Measurements from ENCODE around the gene ZBTB7C.

ZBTB7C gene

DNA sequence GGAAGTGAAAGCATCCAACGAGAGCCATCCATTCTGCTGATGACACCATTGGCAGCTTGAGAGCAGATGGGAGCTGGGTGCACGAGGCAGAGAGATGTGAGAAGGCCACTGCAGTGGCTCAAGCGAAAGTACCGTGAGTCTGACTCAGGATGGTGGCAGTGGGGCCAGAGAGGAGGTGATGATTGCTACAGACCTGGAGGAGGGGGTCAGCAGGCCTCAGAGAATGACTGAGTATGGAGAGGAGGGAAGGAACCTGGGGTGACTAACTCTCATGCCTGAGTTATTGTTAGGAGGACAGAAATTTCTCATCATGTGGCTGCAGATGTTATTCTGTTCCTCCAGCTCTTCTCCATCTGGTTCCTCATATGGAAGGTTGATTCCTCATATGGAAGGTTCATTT, 8.8 kb upstream of the ZBTB7C start:
- DNase-seq: no peak

DNA sequence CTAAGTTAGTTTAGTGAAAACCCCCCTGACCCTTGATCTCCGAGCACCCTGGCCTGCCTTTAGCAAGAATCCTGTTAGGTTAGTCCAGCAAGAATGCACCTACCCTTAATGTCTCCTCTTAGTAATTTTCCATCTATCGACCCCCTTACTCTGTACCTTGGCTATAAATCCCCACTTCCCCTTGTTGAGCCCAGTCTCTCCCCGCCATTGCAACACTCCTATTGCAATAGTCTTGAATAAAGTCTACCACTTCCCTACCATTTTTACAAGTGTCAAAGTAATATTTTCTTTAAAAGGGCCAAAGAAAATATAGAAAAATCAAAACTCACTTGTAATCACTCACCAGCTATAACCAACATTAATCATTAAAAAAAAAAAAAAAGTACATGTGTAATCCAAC, 4.2 kb upstream of the ZBTB7C start:
- DNase-seq: no peak

DNA sequence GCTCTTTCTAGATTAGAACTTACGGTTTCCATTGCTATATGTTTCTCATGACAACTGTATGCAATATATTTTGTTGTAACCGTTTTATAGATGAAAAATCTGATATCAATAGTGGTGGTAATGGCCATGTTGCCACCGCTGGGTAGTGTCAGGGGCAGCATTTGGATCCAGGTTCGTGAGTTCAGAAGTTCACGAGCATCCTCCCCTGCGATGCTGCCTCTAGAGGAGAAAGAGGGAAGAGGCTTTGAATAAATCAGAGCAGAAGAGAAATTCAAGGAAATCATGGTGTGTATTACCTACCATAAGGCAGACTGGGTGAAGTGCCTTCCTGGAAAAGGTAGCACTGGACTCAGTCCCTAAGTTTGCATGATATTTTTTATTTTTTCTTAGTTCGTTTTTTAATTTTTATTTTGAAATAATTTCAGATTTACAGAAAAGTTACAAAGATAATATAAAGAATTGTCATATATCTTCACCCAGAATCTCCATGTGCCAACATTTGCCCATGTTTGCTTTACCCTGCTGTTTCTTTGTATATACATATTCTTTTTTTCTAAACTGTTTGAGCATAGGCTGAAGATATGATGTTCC, 3.3 kb upstream of the ZBTB7C start:
- DNase-seq: no peak

DNA sequence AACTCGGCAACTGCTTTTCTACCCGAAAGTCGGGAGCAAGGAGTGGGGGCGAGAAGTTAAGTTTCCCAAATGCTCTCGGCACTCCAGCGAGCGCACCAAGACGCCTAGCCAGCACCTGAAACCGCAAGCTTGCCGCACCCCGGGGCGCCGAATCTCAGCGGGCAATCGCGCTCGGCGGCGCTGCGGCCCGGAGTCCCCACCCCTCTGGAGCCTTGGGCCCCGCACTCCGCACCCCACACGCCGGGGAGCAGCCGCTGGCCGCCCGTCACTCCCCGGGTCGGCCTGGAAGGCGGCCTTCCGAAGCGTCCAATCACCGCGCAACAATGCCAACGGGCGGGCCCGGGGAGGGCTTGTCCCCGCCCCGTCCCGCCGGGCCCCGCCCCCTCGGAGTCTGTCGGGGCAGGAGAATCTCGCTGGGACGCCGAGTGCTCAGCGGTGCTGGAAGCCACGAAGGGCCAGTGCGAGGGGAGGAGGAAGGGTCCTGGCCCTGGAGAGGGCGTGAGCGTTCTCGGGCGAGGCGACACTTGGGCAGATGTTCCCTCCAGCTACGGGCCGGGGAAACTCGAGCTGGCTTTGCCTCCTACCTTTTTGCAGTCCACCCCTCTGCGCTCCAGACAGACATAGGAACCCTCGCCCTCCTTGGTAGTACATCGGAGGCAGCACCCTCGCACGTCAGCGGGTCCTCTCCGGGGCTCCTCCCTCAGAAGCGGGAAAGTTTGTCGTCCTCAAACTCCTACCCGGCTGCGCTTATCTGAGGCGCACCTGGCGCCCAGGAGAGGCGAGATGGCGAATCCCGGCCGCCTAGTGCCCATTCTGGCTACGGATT, 1.1 kb upstream of the ZBTB7C start:
- peak; percentile 92 for DNase-seq

DNA sequence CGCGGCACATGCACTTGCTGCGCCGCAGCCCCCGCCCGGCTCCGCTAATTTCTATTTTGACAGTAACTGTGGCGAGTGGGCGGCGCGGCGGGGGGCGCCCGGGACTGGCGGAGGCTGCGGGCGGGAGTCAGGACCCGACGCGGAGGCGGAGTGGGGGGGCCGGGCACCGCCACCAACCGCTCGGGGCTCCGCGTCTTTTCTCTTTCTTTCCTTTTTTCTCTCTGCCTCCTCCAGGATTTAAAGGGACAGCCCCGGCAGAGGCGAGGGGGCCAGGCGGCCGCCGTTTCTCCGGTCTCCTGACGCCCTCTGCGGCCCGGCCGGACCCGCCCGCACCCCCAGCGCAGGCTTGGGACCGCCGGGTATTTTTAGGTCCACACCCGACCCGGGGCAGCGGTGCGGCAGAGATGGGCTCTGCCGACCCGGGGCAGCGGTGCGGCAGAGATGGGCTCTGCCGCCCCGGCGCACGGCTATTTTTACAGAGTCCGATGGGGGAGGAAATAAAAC, 460 bp upstream of the ZBTB7C start:
- peak; percentile 65 for DNase-seq

DNA sequence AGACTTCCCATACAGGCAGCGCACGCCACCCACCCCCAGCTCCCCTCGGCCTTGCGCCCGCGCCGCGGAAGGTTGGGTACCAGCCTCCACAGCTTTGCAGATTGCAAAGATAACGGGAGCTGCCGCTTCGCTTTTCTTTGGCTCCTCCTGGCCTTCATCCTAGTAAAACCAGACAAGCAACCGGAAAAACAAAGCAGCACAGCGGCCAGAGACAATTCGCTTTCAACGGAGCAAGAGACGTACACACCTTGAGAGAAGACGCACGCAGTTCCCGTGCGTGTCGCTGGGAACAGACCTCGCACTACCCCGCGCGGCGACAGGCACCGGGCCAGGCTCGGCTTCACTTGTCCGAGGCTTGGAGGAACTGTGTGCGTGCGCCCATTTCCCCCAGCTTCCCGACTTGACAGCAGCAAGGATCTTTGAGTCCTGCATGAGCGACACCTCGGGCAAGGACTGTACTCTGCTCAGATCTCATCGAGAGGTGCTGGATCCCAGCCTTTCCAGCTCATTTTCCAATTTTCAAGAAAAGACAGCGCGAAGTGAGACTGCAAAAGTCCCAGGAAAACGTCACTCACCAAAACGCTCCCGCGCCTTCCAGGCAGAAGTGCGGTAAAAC, 964 bp downstream of the ZBTB7C start:
- no peak for DNase-seq

DNA sequence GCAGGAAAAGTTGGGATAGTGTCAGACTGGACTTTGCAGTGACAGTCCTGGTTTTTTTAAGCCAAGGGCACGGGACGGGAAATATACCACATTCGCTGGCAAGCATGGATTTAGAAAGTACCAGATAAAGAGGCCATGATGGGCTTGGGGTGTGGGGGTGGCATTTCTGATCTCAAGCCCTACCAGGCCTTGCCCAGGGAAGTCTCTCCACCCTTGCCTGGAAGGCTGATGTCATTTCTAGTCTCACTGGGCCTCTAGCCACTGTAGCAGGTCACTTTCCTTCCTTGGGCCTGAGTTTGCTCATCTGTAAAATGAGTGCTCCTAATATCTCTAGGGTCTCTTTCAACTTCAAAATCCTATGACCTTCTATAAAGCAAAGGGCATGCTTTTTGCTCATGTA, 1.8 kb downstream of the ZBTB7C start:
- DNase-seq: no peak

DNA sequence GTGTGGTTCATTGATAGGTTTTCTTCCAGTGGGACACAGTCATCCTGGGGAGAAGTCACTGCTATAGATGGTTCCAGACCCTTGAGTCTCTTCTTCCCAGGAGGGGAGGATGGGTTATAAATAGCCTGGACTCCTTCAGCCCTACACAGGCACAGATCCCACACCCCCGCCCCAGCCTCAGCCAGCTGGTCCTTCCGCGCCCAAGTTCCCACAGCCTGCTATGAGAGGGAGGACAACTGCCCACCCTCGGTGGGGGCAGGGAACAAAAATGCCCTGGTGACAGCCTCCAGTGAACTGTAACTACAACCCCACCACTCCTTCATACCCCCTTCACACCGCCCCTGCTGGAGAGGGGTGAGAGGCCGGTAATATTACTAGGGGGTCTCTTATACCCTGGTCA, 3.2 kb downstream of the ZBTB7C start:
- DNase-seq: no peak

DNA sequence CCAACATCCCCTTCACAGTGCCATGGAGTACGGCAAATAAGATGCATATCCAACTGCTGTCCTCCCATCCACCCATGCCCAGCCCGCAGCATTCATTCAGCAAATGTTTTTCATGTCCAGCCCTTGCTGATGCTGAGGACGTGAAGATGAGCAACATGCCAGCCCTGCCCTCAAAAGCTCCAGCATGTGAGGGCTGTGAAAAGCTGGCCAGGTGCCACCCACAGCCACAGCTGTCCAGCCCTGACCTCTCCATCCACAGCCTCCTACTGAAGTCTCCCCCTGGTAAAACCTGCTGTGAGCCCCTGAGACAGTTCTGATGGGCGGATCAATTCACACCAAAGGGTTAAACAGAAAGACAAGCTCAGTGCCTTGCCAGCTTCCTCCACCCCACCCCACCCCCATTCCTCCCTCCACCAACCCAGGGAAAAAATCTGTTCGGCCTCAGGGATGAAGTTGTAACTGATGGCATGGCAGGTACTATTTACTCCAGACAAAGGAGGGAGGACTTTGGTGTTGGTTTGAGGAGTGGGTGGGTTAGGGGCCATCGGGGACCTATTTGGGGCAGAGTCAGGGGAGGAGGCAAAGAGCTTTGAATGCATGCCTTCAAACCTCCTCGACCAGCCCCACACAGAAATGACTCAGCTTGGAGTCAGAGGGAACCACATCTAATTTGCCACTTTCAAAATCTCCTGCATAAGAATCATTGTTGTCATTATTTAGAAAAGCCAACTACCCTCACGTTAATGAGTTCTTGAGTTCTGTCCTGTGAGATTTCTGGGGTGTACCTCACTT, 4.3 kb downstream of the ZBTB7C start:
- no peak for DNase-seq

DNA sequence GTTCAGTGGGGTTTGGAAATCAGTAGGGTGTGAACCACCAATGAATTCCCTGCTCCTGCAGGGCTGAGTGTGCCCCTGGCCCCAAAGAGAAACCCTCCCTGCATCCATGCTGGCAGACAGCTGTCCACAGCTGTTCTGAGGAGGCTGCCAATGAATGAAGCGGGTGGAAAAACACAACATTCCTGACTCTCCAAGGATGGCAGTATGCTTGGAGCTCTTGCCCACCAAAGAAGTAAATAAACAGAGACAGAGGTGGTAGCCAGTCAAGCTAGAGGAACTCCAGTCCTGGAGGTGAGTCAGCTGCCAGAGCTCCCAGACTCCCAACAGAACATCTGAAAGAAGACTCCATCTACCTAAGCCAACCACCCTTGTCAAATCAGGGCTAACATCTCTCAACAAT, 6.2 kb downstream of the ZBTB7C start:
- peak; percentile 74 for DNase-seq

DNA sequence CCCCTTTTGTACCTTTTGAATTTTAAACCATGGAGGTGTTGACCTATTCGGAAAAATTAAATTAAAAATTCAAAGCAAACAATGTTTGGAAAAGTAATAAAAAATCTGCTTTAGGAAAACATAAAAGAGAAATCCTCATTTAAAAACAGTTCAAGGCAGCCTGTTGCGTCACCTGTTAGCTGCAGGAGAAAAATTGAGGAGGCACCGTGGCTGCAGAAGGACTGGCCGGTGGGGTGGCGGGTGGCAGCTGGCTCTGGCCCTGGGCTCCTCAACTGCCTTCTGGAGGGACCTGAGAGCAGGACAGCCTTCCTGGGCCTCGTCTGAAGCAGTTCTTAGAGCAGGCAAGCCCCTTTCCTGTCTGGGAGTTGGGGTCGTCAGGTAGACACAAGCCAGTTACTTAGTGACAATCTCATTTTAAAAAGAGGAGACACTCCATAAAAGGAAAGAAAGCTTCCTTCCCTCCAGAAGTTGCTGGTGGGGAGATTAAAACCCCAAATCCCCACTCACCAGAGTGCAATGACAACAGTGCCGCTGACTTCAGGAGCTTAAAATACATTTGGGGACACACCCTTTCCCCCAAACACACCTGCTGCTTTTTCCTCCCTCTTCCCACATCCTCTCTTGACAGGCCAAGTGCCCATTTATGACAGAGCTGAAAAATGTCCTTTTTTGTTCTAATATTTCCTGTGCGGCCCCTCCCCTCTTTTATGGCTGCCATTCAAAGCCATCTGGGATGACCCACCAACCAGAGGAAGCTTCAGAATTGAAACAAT, 9.7 kb downstream of the ZBTB7C start:
- no peak for DNase-seq

DNA sequence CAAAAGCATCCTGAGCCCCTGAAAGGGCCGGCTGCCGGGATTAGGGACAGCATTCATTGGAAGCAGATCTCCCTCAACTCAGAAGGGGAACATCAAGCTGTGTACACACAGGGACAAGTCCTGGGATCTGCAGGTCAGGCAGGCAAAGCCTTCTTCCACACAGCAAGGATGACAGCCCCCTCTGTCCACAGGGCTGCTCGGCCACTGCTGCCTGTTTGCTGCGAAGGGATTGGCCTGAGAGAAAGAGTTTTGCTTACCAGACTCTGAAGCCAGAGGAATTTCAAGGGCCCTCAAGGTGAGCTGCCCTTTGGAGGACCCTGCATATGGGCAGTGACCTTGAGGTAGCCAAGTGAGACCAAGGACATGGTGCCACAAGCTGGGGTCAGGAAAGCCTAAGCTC, 11.1 kb downstream of the ZBTB7C start:
- no peak for DNase-seq

DNA sequence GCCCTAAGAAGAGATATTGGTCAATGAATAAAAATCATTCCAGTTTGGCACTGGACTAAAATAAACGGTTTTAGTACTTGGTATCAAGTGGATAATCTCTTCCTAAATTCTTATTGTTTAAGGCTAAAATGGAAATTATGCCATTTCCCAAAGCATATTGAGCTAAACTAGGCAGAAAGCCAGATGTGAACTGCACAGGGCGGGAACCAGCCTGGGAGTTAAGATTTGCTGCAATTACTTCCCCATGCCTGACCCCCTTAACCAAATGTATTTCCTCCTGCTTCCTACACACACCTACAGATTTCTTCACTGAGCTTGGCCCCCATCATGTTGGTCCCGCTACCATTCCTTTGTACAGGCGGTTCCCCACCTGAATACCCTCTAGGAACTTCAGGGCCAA, 12.2 kb downstream of the ZBTB7C start:
- no peak for DNase-seq

DNA sequence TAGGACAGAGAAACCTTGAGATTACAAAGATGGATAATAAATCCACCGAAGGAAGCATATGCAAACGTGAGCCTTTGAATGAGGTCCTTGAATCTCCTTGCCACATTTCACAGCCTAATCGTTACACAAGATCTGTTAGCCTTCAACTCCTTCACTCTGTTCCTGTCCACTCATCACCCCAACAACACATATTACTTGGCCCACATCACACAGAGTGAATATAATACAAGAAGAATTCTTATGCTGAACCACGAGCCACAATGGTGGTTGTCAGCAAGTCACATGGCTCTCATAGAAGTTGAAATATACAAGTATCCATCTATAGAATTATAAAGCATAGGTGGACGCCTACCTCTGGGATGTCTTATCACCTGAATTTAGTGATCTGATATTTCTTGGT, 12.6 kb downstream of the ZBTB7C start:
- DNase-seq: no peak

DNA sequence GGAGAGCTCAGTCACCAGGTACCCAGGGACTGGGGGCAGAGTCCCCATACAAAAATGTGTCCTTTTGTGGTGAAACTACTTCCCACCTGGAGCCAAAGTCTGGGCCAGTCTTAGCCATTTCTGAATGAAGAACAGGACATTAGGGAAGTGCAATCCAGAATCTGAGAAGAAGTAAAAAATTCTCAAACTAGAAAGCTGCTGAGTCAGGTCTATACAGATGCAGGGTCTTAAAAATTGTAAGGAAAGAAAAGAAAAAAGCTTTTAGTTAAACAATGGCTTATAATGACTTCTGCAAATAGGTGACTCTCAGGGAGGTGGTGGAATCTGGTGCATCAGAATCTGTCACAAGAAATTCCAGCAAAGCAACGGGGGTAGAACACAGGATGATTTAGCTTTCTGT, 13.5 kb downstream of the ZBTB7C start:
- DNase-seq: no peak

DNA sequence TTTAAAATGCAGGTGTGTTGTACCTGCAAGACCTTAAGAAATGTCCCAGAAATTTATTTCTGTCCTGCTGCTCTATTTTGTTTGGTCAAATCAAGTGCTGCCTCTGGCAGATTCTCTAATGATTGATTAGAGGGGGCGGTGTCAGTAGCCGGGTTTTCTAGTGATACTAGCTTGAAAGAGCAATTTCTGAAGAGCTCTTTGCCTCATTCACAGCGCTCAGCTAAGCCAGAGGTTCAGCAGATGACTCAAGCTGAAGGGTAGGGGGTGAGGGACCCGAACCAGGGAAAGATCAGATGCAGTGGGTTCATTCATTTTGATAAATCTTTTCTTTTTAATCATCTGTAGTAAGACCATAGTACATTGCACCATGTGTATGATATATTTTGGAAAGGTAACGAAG, 15.0 kb downstream of the ZBTB7C start:
- DNase-seq: no peak

DNA sequence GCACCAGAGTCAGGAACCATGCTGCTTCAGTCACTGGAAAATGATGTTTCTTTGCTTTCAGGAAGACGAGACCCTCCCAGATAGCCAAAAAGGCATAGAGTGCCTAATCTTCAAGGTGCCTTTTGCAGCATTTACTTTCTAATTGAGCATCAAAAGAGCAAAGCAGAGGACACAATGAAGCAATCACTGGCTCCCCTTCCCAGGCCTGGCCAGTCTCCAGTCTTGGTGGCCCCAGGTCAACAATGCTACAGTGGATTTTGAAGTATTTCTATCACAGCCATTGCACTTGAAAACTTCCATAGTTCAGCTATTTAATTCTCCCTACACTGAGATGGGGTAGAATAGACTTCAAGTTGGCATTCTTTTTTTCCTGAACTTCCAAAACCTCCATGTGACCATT, 15.4 kb downstream of the ZBTB7C start:
- DNase-seq: no peak

DNA sequence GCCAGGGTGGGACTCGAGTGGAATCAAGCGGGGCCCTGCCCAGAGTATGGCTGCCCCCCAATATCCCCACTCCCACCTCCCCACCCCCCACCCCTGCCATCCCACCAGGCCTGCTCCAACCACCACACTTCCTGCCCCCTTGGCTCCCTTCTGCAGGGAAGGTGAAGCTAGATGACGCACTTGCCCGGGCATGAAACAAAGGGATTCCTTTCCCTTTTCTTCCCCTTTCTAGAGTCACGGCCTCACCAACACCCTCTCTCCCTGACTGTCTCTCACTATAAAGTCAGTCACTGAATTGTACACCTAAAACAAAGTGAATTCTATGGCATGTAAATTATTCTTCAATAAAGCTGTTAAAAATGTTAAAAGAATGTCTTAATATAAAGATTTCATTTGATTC, 16.0 kb downstream of the ZBTB7C start:
- DNase-seq: no peak

DNA sequence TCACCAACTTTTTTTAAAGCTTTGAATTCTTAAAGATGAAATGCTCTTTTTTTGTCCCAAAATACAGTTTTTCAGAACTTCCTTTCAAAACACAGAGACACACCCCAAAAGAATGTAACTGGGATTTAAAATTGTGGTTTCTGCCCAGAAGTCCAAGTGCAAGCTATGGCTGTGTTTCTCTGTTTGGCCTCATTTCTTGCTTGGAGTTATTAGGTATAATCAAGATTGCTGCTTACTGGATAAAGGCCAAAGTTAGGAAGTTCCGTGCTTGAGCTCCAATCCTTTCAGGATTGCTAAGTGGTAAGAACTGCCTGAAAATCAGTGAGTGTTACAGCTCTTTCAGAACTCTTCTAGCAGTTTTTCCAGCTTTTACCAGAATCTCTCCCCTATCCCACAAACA, 16.9 kb downstream of the ZBTB7C start:
- no peak for DNase-seq

DNA sequence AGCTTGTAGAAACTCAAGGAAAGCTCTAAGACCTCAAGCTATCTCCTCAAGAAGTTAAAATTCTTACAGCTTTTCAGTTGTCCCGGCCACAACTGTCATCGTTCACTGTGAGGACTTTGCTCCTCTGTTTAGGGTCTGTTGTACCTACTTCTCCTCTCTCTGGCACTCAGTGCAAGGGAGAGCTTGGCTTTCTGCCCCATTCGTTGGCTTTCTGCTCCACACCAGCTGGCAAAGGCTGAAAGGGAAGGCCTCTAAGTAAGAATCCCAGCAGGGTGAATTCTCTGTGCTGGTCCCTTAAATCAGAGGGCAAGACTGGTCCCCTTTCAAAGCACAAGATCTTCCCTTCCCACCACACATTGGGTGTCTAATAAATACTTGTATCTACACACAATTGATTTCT, 17.3 kb downstream of the ZBTB7C start:
- DNase-seq: peak; percentile 55

DNA sequence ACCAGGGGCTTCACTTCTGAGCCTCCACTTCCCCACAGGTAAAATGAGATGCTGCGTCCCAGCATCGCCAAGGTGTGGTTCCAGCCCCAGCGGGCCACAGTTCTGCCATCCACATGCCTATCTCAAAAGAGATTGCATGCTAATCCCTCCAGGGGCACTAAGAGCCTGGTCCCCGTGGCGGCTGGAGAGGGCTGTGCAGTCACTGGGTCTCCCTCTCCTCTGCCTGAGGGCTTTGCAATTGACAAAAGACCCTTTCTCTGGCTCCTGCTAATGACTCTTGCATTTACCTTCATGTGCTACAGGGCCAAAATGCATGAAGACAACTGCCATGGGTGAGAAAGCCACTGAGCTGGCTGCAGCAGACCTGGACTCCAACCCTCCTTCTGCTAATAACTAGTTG, 18.5 kb downstream of the ZBTB7C start:
- DNase-seq: no peak

DNA sequence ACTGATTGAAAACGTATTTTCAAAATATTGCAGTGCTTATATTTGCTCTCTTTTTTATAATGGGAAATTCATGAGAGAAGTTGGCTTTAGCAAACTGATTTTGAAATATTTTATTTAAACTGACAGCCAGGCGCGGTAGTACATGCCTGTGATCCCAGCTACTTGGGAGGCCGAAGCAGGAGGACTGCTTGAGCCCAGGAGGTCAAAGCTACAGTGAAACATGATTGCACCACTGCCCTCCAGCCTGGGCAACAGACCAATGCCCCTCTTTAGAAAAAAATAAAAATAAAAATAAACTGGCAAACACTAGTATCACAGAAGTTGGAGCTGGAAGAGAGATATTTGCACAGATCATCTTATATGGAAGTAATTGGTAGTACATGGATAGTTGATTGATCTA, 20.7 kb downstream of the ZBTB7C start:
- no peak for DNase-seq

DNA sequence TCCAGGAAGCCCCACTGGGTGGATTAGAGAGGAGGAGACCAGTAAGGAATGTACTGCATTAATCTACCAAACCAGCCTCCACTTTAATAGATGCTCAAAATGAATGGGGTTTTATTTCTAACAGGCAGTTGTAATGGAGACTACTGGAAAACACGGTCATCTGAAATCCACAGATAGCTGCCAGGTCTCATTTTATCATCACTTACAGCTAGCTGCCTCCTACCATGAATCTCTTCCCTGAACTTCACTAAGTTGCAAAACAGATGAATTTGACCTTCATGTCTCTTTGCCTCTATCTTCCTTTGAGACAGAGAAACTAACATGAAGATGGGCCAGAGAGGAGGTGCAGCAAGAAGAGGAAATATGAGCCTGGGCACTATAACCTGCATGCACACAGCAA, 21.9 kb downstream of the ZBTB7C start:
- no peak for DNase-seq
